ENCODE results near the gene ZBTB8A. TPM values are rescaled to one million over a fixed set of nuclear protein-coding genes. Genes with fewer than 3 reads are reported as not detected.

ZBTB8A gene
- total RNA-seq, 4 donors from 2014 or later, result 2.5 to 5.2 (median 3.9) TPM

DNA sequence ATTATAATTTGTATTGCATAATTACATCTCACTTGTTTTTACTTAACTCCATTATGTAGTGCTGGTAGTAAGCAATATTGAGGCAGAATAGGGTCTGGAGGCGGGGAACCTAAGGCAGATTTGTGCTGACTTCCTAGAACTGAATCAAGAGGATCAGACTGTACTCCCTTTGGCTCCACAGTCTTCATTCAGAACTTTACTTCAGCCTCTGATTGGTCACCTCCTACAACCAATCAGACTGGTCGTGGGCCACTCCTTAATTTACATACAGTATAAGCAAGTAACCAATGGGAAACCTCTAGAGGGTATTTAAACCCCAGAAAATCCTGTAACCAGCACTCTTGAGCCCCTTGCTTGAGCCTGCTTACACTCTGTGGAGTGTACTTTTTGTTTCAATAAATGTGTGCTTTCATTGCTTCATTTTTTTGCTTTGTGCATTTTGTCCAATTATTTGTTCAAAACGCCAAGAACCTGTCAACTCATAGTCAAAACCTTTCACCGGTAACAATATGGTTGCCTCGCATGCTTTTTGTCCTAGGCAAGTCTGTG lies 79.5 kb downstream of the ZBTB8A start:
- no peak for ATAC-seq
- no peak for TF ChIP-seq POLR2A (IDR thresholded peaks at IDR 0.05)
- TF ChIP-seq, protein P1, sequence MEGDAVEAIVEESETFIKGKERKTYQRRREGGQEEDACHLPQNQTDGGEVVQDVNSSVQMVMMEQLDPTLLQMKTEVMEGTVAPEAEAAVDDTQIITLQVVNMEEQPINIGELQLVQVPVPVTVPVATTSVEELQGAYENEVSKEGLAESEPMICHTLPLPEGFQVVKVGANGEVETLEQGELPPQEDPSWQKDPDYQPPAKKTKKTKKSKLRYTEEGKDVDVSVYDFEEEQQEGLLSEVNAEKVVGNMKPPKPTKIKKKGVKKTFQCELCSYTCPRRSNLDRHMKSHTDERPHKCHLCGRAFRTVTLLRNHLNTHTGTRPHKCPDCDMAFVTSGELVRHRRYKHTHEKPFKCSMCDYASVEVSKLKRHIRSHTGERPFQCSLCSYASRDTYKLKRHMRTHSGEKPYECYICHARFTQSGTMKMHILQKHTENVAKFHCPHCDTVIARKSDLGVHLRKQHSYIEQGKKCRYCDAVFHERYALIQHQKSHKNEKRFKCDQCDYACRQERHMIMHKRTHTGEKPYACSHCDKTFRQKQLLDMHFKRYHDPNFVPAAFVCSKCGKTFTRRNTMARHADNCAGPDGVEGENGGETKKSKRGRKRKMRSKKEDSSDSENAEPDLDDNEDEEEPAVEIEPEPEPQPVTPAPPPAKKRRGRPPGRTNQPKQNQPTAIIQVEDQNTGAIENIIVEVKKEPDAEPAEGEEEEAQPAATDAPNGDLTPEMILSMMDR (IDR thresholded peaks at IDR 0.05 in 4 of 5, conservative IDR thresholded peaks at IDR 0.05 in 1 of 5), result no peak
- no peaks in the 10 kb centered on the region for H3K36me3 ChIP-seq
- no peak overlapping the region for H3K4me3 ChIP-seq
- no peaks in the 10 kb centered on the region for H3K4me1 ChIP-seq
- in situ Hi-C loops (cut with MboI; ENCODE audit: low sequenced_read_pairs in 4 of 4), result no loop called here
- no peak overlapping the region for H3K27ac ChIP-seq
- intact Hi-C loops (cut with DNase I; ENCODE audit: low total_unique reads), result loop anchor here (10.0 kb wide), 2 partner anchors 94 to 174 kb away; no protein-coding TSS in a partner anchor
- H3K27me3 ChIP-seq, result no peaks in the 10 kb centered on the region
- no peaks in the 10 kb centered on the region for H3K9me3 ChIP-seq
- no peak for DNase-seq

DNA sequence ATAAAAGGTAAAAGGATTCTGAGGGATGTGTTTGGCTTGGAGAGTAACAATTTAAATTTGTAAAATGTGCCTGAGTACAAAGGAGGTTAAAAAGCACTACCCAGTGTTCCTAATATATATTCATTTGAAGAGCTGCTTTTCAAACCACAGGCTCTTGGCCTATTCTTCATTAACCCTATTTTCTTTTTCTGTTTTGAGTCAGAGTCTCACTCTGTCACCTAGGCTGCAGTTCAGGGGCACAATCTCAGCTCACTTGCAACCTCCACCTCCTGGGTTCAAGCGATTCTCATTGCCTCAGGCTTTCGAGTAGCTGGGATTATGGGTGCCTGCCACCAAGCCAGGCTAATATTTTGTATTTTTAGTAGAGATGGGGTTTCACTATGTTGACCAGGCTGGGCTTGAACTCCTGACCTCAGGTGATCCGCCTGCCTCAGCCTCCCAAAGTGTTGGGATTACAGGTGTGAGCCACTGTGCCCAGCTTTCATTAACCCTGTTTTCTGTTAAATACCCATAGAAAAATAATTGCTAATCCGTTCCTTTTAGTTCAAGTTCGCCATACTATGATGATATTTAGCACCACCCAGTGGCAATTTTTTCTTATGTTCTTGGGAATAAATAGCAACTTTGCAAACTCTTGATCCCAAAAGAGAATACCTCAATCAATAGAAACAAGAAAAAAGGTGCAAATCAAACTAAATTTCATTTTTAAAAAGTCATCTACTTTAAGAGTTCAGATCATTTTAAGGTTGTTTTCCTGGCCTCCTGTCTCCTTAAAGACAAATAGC lies 80.7 kb downstream of the ZBTB8A start:
- H3K27ac ChIP-seq, result no peak overlapping the region
- no peaks in the 10 kb centered on the region for H3K4me1 ChIP-seq
- H3K9me3 ChIP-seq, result no peaks in the 10 kb centered on the region
- no peaks in the 10 kb centered on the region for H3K36me3 ChIP-seq
- no peaks in the 10 kb centered on the region for H3K27me3 ChIP-seq
- no peak for TF ChIP-seq POLR2A (IDR thresholded peaks at IDR 0.05)
- TF ChIP-seq, protein P1 (IDR thresholded peaks at IDR 0.05 in 4 of 5, conservative IDR thresholded peaks at IDR 0.05 in 1 of 5), result peak in 1 of 5 experiments; percentile 25
- no peak overlapping the region for H3K4me3 ChIP-seq
- intact Hi-C loops (cut with DNase I; ENCODE audit: low total_unique reads) (loop anchor here (10.0 kb wide), 2 partner anchors 95 to 175 kb away; no protein-coding TSS in a partner anchor), in situ Hi-C loops (cut with MboI; ENCODE audit: low sequenced_read_pairs in 4 of 4) (loop anchor here in 1 of 4 donors (10.0 kb wide), 1 partner anchor 95 kb away; no protein-coding TSS in a partner anchor)
- DNase-seq, result no peak
- no peak for ATAC-seq

DNA sequence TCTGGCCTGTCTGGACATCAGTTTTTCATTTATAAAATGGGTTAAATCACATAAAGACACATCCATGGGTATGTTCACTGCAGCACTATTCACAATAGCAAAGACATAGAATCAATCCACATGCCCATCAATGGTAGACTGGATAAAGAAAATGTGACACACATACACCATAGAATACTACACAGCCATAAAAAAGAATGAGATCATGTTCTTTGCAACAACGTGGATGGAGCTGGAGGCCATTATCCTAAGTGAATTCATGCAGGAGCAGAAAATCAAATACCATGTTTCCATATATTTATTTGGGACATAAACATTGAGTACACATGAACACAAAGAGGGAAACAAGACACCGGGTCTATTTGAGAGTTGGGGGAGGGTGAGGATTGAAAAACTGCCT lies 83.0 kb downstream of the ZBTB8A start:
- intact Hi-C loops (cut with DNase I; ENCODE audit: low total_unique reads), result no loop called here
- ATAC-seq (no peak), DNase-seq (no peak)
- in situ Hi-C loops (cut with MboI; ENCODE audit: low sequenced_read_pairs in 4 of 4), result loop anchor here in 1 of 4 donors (10.0 kb wide), 1 partner anchor 97 kb away; no protein-coding TSS in a partner anchor
- no peak overlapping the region for H3K4me3 ChIP-seq
- no peaks in the 10 kb centered on the region for H3K9me3 ChIP-seq
- TF ChIP-seq, protein P1 (IDR thresholded peaks at IDR 0.05 in 4 of 5, conservative IDR thresholded peaks at IDR 0.05 in 1 of 5), result no peak
- TF ChIP-seq POLR2A (IDR thresholded peaks at IDR 0.05), result no peak
- no peaks in the 10 kb centered on the region for H3K4me1 ChIP-seq
- H3K27ac ChIP-seq, result no peak overlapping the region
- H3K27me3 ChIP-seq, result no peaks in the 10 kb centered on the region
- peaks cover 0 to 9% of the 10 kb centered on the region in 2 donors for H3K36me3 ChIP-seq

DNA sequence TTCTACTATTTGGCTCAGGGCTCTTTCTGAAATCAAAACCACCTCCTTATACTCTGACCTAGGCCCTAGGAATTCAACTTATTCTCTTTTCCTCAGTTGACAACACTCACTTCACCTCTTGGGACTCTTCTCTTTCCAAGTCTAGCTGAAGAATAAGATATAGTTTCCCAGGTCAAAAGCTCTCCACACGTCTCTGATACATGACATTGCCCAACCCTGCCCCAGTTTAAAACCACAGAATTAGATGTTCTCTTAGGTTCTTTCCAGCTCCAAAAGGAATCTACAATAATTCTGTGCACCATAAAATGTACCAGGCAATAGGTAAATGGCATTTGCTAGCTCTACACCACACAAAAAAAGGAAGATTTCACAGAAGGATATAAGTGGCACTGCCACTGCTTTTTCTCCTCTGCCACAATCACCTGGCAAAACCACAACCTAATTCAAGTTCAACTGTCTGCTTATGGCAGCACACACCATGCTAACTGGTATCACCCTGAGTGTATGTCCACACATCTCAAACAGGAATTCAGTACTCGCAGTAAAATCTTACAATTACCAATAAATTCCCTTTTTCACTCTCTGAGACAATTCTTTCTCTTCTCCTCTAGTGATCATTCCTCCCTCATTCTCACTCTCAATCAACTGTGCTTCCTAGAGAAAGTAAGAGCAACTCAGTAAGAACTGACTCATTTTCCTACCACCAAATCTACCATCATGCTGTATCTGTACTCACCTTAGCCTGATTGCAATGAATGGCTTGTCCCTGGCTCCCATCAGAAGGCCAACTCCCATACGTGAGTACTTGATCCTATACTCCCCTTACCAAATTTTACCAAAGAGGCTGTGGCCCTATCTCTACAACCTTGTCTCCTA lies 83.8 kb downstream of the ZBTB8A start:
- Histone ChIP-seq H3K4me1 (no peaks in the 10 kb centered on the region), H3K4me3 (no peak overlapping the region), H3K27me3 (no peaks in the 10 kb centered on the region), H3K9me3 (no peaks in the 10 kb centered on the region), H3K27ac (no peak overlapping the region), H3K36me3 (peaks cover 0 to 17% of the 10 kb centered on the region in 2 donors)
- intact Hi-C loops (cut with DNase I; ENCODE audit: low total_unique reads), result no loop called here
- in situ Hi-C loops (cut with MboI; ENCODE audit: low sequenced_read_pairs in 4 of 4), result loop anchor here in 1 of 4 donors (10.0 kb wide), 1 partner anchor 98 kb away; no protein-coding TSS in a partner anchor
- no peak for ATAC-seq
- TF ChIP-seq, protein P1 (IDR thresholded peaks at IDR 0.05 in 4 of 5, conservative IDR thresholded peaks at IDR 0.05 in 1 of 5), result no peak
- TF ChIP-seq POLR2A (IDR thresholded peaks at IDR 0.05), result no peak
- DNase-seq, result no peak
